Lung (tissue), 12 donors: Measurements from ENCODE around the gene CCDC107. TPM values are rescaled to one million over a fixed set of nuclear protein-coding genes. Genes with fewer than 3 reads are reported as not detected.

ENCODE experiments used
- ATAC-seq: fragments of 200-7000 bp; cut with Tn5 transposase; one replicate; pipeline ENCODE4 v1.9.1; 2020; ENCODE audit warnings: moderate number of reproducible peaks; ENCODE audit not compliant: insufficient read depth, low FRiP score
- DNase-seq, 3 donors: peaks; one replicate each; pipeline ENCODE4 v3.0.0-alpha.2; 2013 to 2017
- H3K27ac ChIP-seq, 2 donors: one replicate each; pipeline ENCODE4 v1.5.1; 2013; ENCODE audit warnings: mild to moderate bottlenecking in 2 of 2, moderate library complexity in 2 of 2, control low read depth in 1 of 2, inconsistent platforms in 1 of 2, low read depth in 1 of 2, low read length in 1 of 2
- H3K27me3 ChIP-seq, 3 donors: one replicate each; pipeline ENCODE4 v1.5.1; 2013; ENCODE audit warnings: low read length in 2 of 3; ENCODE audit not compliant: control insufficient read depth in 3 of 3, insufficient read depth in 3 of 3
- H3K36me3 ChIP-seq, 4 donors: one replicate each; pipeline ENCODE4 v1.5.1; 2013; ENCODE audit warnings: low read length in 4 of 4, mild to moderate bottlenecking in 1 of 4, moderate library complexity in 1 of 4; ENCODE audit not compliant: control insufficient read depth in 4 of 4, insufficient read depth in 4 of 4
- H3K4me1 ChIP-seq, 5 donors: one replicate each; pipeline ENCODE4 v1.5.1; 2013; ENCODE audit warnings: low read length in 5 of 5, mild to moderate bottlenecking in 2 of 5, moderate library complexity in 1 of 5; ENCODE audit not compliant: control insufficient read depth in 5 of 5, insufficient read depth in 5 of 5
- H3K4me3 ChIP-seq: one replicate; pipeline ENCODE4 v1.5.1; 2013; ENCODE audit warnings: mild to moderate bottlenecking, control low read depth, moderate library complexity
- H3K9ac ChIP-seq, 2 donors: one replicate each; pipeline ENCODE4 v1.5.1; 2013; ENCODE audit warnings: low read length in 2 of 2, control low read depth in 1 of 2; ENCODE audit not compliant: insufficient read depth in 1 of 2
- H3K9me3 ChIP-seq, 4 donors: one replicate each; pipeline ENCODE4 v1.5.1; 2013; ENCODE audit warnings: low read length in 3 of 4, mild to moderate bottlenecking in 1 of 4, moderate library complexity in 1 of 4; ENCODE audit not compliant: control insufficient read depth in 4 of 4, insufficient read depth in 3 of 4
- WGBS, 2 donors: extraction: QIAGEN DNeasy Blood & Tissue Kit; methylation state at CpG; one replicate each; pipeline ENCODE4 v1.1.7; 2013; 5-methylcytosine and 5-hydroxymethylcytosine counted together
- polyA plus RNA-seq, 2 donors: library from polyadenylated mRNA; stranded (reverse); fragments of 200-250 nt; gene quantifications; one replicate each; pipeline ENCODE4 v1.2.1, GENCODE V29; 2013
- total RNA-seq, 2 donors: library from RNA; depleted of rRNA in 1 of 2; stranded (reverse); fragments of >200 nt in 1 of 2; gene quantifications; one replicate each; pipeline ENCODE4 v1.2.1, GENCODE V29; 2014 to 2021
- TF ChIP-seq, protein P1 (sequence below): IDR thresholded peaks from 2 replicates; pipeline ENCODE4 v1.5.1; 2012; ENCODE audit warnings: mild to moderate bottlenecking; ENCODE audit errors: control extremely low read depth, extremely low read depth
- donor health status: control.
- donor health status: control.
- donor health status: Bipolar disorder and iron deficiency.
- donor health status: healthy.
- donor health status: DM: yes; HTN: yes; CAD: no.

Gene CCDC107
- total and polyA plus RNA-seq, 4 donors: 9.9 to 53.9 (median 31.0) TPM

DNA sequence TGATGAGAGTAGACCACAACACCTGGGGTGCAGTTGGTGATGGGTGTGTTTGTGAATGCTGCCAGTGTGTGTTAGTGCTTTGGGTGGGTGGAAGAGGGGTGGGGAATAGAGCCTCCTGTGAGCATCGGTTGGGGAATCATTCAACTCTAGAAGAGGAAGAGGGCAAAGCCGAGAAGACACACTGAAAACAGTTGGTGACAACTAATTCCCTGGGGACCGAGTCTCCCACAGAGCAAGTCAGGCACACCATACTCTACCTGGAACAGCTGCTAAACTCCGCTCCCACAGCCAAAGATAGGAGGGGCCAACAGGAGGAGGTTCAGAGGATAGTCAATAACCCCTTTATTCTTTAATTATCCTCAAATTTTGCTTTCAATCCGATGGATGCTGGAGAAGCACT is 8.5 kb downstream of the CCDC107 start:
- TF ChIP-seq, protein P1, sequence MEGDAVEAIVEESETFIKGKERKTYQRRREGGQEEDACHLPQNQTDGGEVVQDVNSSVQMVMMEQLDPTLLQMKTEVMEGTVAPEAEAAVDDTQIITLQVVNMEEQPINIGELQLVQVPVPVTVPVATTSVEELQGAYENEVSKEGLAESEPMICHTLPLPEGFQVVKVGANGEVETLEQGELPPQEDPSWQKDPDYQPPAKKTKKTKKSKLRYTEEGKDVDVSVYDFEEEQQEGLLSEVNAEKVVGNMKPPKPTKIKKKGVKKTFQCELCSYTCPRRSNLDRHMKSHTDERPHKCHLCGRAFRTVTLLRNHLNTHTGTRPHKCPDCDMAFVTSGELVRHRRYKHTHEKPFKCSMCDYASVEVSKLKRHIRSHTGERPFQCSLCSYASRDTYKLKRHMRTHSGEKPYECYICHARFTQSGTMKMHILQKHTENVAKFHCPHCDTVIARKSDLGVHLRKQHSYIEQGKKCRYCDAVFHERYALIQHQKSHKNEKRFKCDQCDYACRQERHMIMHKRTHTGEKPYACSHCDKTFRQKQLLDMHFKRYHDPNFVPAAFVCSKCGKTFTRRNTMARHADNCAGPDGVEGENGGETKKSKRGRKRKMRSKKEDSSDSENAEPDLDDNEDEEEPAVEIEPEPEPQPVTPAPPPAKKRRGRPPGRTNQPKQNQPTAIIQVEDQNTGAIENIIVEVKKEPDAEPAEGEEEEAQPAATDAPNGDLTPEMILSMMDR: no peak
- H3K27ac ChIP-seq: no peak overlapping the region
- no peak overlapping the region for H3K9ac ChIP-seq
- peaks cover 0 to 20% (median 0%) of the 10 kb centered on the region in 5 donors for H3K4me1 ChIP-seq
- peaks cover 0 to 1% (median 0%) of the 10 kb centered on the region in 4 donors for H3K9me3 ChIP-seq
- WGBS, 2 donors: 93 to 94% methylated on average over 5 of the region's 5 CpGs
- DNase-seq (no peak), ATAC-seq (no peak)
- no peak overlapping the region for H3K4me3 ChIP-seq
- no peaks in the 10 kb centered on the region for H3K27me3 ChIP-seq
- H3K36me3 ChIP-seq: peaks cover 0 to 3% (median 3%) of the 10 kb centered on the region in 4 donors

DNA sequence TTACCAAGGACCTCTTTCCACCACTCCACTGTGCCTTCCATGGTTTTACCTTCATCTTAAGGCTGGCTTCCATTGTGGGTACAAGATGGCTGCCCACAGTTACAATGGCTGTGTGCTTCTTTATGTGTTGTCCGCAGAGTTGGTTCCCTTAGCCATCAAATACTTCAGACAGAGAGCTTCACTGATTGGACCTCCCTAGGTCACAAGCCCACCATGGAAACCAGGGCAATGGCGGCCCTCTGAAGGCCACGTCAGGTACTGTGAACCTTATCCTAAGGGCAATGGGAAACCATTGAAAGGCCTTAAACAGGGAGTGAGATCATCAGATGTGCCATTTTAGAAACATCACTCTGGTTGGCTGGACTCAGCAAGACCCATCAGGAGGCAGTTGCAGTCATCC is 9.8 kb downstream of the CCDC107 start:
- TF ChIP-seq, protein P1: no peak
- H3K9ac ChIP-seq: no peak overlapping the region
- H3K36me3 ChIP-seq: no peaks in the 10 kb centered on the region
- ATAC-seq (no peak), DNase-seq (no peak)
- peaks cover 0 to 20% (median 0%) of the 10 kb centered on the region in 5 donors for H3K4me1 ChIP-seq
- H3K9me3 ChIP-seq: peaks cover 0 to 1% (median 0%) of the 10 kb centered on the region in 4 donors
- no peak overlapping the region for H3K27ac ChIP-seq
- no peaks in the 10 kb centered on the region for H3K27me3 ChIP-seq
- H3K4me3 ChIP-seq: no peak overlapping the region
- 97 to 100% methylated on average over 3 of the region's 3 CpGs for WGBS, 2 donors

DNA sequence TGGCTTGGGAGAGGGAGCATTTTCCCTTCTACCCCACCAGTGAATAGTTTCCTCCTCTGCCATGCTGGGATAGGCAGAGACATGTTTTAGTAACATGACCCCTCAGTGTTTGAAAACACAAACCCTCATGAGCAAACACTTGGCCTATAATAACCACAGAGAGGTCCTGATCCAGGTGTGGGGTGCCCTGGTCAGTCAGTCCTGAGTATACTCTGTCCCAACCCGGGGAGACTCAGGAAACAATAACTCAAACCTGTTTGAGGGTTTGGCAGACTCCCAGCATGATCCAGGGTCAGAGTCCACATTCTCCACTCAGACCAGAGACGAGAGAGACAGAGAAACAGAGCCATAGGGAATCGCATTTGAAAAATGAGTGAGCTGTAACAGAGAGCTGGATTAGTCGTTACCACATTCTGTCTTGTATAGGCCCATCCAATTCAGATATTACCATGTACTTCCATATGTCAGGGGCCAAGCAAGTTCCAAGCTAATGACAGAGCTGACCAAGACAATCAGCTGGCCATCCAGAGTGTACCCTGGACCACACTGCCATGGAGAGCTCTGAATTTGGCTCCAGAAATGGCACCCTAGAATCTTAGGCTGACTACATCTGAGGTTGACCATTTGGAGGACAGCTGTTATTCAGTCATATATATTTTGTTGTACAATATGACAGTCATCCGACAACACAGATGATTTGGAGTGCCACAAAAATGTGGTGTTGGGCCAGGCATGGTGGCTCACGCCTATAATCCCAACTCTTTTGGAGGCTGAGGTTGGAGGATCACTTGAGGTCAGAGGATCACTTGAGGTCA is 11.4 kb downstream of the CCDC107 start:
- WGBS, 2 donors: 66 to 81% methylated on average over 6 of the region's 6 CpGs
- no peak overlapping the region for H3K9ac ChIP-seq
- no peak for ATAC-seq
- no peaks in the 10 kb centered on the region for H3K27me3 ChIP-seq
- H3K4me1 ChIP-seq: peaks cover 0 to 17% (median 0%) of the 10 kb centered on the region in 5 donors
- H3K27ac ChIP-seq: no peak overlapping the region
- DNase-seq: no peak
- no peak overlapping the region for H3K4me3 ChIP-seq
- TF ChIP-seq, protein P1: no peak
- peaks cover 0 to 1% (median 0%) of the 10 kb centered on the region in 4 donors for H3K9me3 ChIP-seq
- H3K36me3 ChIP-seq: no peaks in the 10 kb centered on the region
